A549 (cell line): ENCODE results near the gene CCNYL1. TPM values are rescaled to one million over a fixed set of nuclear protein-coding genes. Genes with fewer than 3 reads are reported as not detected.

Source experiments
- ATAC-seq, 2 experiments: fragments of 200-7000 bp in 1 of 2; fragments of >200 bp in 1 of 2; cut with Nextera tagmentation in 1 of 2; cut with Tn5 transposase in 1 of 2; 3 replicates each; pipeline versions ENCODE4 v1.8.0 to v1.9.1; 2018 to 2020; ENCODE audit warnings: mild to moderate bottlenecking in 1 of 2, moderate library complexity in 1 of 2
- CTCF ChIA-PET: fragments of 300-600 bp; sonication (Branson Sonifier 250); formaldehyde crosslinking; extraction: SDS; loops from one replicate; lab custom pipeline; 2021; ENCODE audit warnings: antibody characterized with exemption, inconsistent platforms; lab: Yijun Ruan, JAX
- POLR2A ChIA-PET: fragments of 350-600 bp; formaldehyde crosslinking; extraction: SDS; loops from one replicate; lab custom pipeline; 2021; ENCODE audit warnings: antibody characterized with exemption, inconsistent platforms; lab: Yijun Ruan, JAX
- DNase-seq, 2 experiments: peaks; one replicate each; pipeline versions ENCODE4 v3.0.0 to v3.0.0-alpha.2; 2011 to 2016; ENCODE audit warnings: low read depth in 1 of 2, low spot score in 1 of 2
- FAIRE-seq: peaks from 2 replicates; lab custom pipeline; 2011; peaks lifted over from hg19 to GRCh38; lab: Jason Lieb, UNC
- H3K27ac ChIP-seq, 2 experiments: fragments of >200 bp; sonication (Bioruptor Twin); formaldehyde crosslinking; 3 replicates each; pipeline ENCODE4 v1.5.1; 2016 to 2017
- H3K4me1 ChIP-seq: fragments of >200 bp; sonication (Bioruptor Twin); formaldehyde crosslinking; 3 replicates; pipeline ENCODE4 v1.6.1; 2016
- H3K4me2 ChIP-seq: fragments of >200 bp; sonication (Bioruptor Twin); formaldehyde crosslinking; 3 replicates; pipeline ENCODE4 v1.6.1; 2016
- H3K4me3 ChIP-seq: fragments of >200 bp; sonication (Bioruptor Twin); formaldehyde crosslinking; 3 replicates; pipeline ENCODE4 v1.5.1; 2016
- H3K9me3 ChIP-seq: fragments of >200 bp; sonication (Bioruptor Twin); formaldehyde crosslinking; 3 replicates; pipeline ENCODE4 v1.6.1; 2016
- BHLHE40 ChIP-seq: IDR thresholded peaks from 2 replicates; pipeline ENCODE4 v1.6.1; 2012; ENCODE audit warnings: low read depth, low read length, inconsistent platforms
- CBX2 ChIP-seq: fragments of 200-600 bp; sonication (generic); IDR thresholded peaks from 2 replicates; pipeline ENCODE4 v1.6.1; 2016; ENCODE audit warnings: low read depth, mild to moderate bottlenecking, borderline replicate concordance
- CBX8 ChIP-seq: fragments of 200-600 bp; sonication (generic); IDR thresholded peaks from 2 replicates; pipeline ENCODE4 v1.6.1; 2016
- CHD2 ChIP-seq: fragments of 150-350 bp; IDR thresholded peaks from 2 replicates; pipeline ENCODE4 v1.6.1; 2014; ENCODE audit warnings: low read length; ENCODE audit not compliant: partially characterized antibody
- EHMT2 ChIP-seq: fragments of 200-600 bp; sonication (generic); IDR thresholded peaks from 2 replicates; pipeline ENCODE4 v1.6.1; 2016; ENCODE audit warnings: antibody characterized with exemption, low read depth, mild to moderate bottlenecking, moderate library complexity
- EP300 ChIP-seq, 2 experiments: fragments of >200 bp; sonication (Bioruptor Twin); formaldehyde crosslinking; IDR thresholded peaks; 2 replicates in 1 of 2; 3 replicates in 1 of 2; pipeline ENCODE4 v1.6.1; 2016 to 2017
- ESRRA ChIP-seq: fragments of 150-350 bp; IDR thresholded peaks from 2 replicates; pipeline ENCODE4 v1.6.1; 2014; ENCODE audit warnings: mild to moderate bottlenecking, low read length, borderline replicate concordance
- FOSB ChIP-seq: fragments of 250-450 bp; sonication (Bioruptor Pico); IDR thresholded peaks from 2 replicates; pipeline ENCODE4 v1.5.0; 2020; ENCODE audit warnings: mild to moderate bottlenecking, moderate library complexity
- FOSL2 ChIP-seq, 2 experiments: fragments of 450-650 bp in 1 of 2; fragments of >200 bp in 1 of 2; sonication (Bioruptor Twin) in 1 of 2; formaldehyde crosslinking; IDR thresholded peaks; 2 replicates each; pipeline versions ENCODE4 v1.5.0 to v1.6.1; 2016 to 2020; ENCODE audit warnings: mild to moderate bottlenecking in 1 of 2, moderate library complexity in 1 of 2
- FOXS1 ChIP-seq: fragments of 250-450 bp; sonication (Bioruptor Pico); IDR thresholded peaks from 2 replicates; pipeline ENCODE4 v1.5.0; 2020; ENCODE audit warnings: mild to moderate bottlenecking, moderate library complexity
- HEYL ChIP-seq: fragments of 250-450 bp; sonication (Bioruptor Pico); IDR thresholded peaks from 2 replicates; pipeline ENCODE4 v1.8.0; 2021; ENCODE audit warnings: mild to moderate bottlenecking, moderate library complexity
- HOXB5 ChIP-seq: fragments of 250-450 bp; sonication (Bioruptor Pico); IDR thresholded peaks from 2 replicates; pipeline ENCODE4 v1.5.0; 2020; ENCODE audit warnings: mild to moderate bottlenecking, moderate library complexity
- JUN ChIP-seq, 2 experiments: fragments of >200 bp; sonication (Bioruptor Twin); formaldehyde crosslinking; IDR thresholded peaks; 2 replicates in 1 of 2; 3 replicates in 1 of 2; pipeline ENCODE4 v1.6.1; 2016 to 2017
- KDM1A ChIP-seq: fragments of 200-600 bp; sonication (generic); IDR thresholded peaks from 2 replicates; pipeline ENCODE4 v1.6.1; 2016; ENCODE audit warnings: low read depth, mild to moderate bottlenecking
- KDM5A ChIP-seq: fragments of 200-600 bp; sonication (generic); IDR thresholded peaks from 2 replicates; pipeline ENCODE4 v1.6.1; 2016; ENCODE audit warnings: antibody characterized with exemption, mild to moderate bottlenecking
- MAFK ChIP-seq: fragments of 450-650 bp; IDR thresholded peaks from 2 replicates; pipeline ENCODE4 v1.6.1; 2014; ENCODE audit not compliant: partially characterized antibody
- MAZ ChIP-seq: fragments of 150-350 bp; IDR thresholded peaks from 2 replicates; pipeline ENCODE4 v1.6.1; 2014; ENCODE audit warnings: antibody characterized with exemption, low read depth, low read length, borderline replicate concordance
- MYC ChIP-seq: IDR thresholded peaks from 2 replicates; pipeline ENCODE4 v1.6.1; 2012; ENCODE audit warnings: mild to moderate bottlenecking, inconsistent platforms, low read length, improper control_type of control experiment, borderline replicate concordance
- NFE2L2 ChIP-seq: fragments of 150-350 bp; conservative IDR thresholded peaks from 2 replicates; pipeline ENCODE4 v1.6.1; 2014; ENCODE audit warnings: low read length
- NPAS2 ChIP-seq: fragments of 250-450 bp; sonication (Bioruptor Pico); IDR thresholded peaks from 2 replicates; pipeline ENCODE4 v1.8.0; 2022; ENCODE audit warnings: mild to moderate bottlenecking, moderate library complexity, borderline replicate concordance
- PHF8 ChIP-seq: fragments of 200-600 bp; sonication (generic); IDR thresholded peaks from 2 replicates; pipeline ENCODE4 v1.6.1; 2016; ENCODE audit warnings: low read depth, mild to moderate bottlenecking, antibody characterized with exemption, moderate library complexity, borderline replicate concordance
- POLR2A ChIP-seq: IDR thresholded peaks from 2 replicates; pipeline ENCODE4 v1.6.1; 2012; ENCODE audit warnings: mild to moderate bottlenecking, low read length
- RAD21 ChIP-seq, 2 experiments: fragments of >200 bp in 1 of 2; sonication (Bioruptor Twin) in 1 of 2; formaldehyde crosslinking in 1 of 2; IDR thresholded peaks in 1 of 2; conservative IDR thresholded peaks in 1 of 2; 2 replicates in 1 of 2; 3 replicates in 1 of 2; pipeline ENCODE4 v1.6.1; 2012 to 2018; ENCODE audit warnings: inconsistent platforms in 1 of 2
- RARB ChIP-seq: fragments of 250-450 bp; sonication (Bioruptor Pico); IDR thresholded peaks from 2 replicates; pipeline ENCODE4 v1.8.0; 2021; ENCODE audit warnings: mild to moderate bottlenecking, moderate library complexity
- RCOR1 ChIP-seq: fragments of 150-350 bp; IDR thresholded peaks from 2 replicates; pipeline ENCODE4 v1.6.1; 2014; ENCODE audit warnings: antibody characterized with exemption, low read length, low read depth
- SREBF2 ChIP-seq: fragments of 450-650 bp; IDR thresholded peaks from 2 replicates; pipeline ENCODE4 v1.6.1; 2014; ENCODE audit warnings: mild to moderate bottlenecking, moderate library complexity
- ZNF302 ChIP-seq: fragments of 250-450 bp; sonication (Bioruptor Pico); IDR thresholded peaks from 2 replicates; pipeline ENCODE4 v1.9.0; 2021; ENCODE audit warnings: inconsistent platforms, mild to moderate bottlenecking, moderate library complexity
- ZSCAN20 ChIP-seq: fragments of 250-450 bp; sonication (Bioruptor Pico); IDR thresholded peaks from 2 replicates; pipeline ENCODE4 v1.8.0; 2022; ENCODE audit warnings: mild to moderate bottlenecking, moderate library complexity
- WGBS: methylation state at CpG from one replicate; pipeline ENCODE4 v1.1.6; 2017; ENCODE audit errors: missing lambda C conversion rate; 5-methylcytosine and 5-hydroxymethylcytosine counted together
- polyA minus RNA-seq: library from RNA; depleted of rRNA, polyadenylated mRNA; stranded (reverse); fragments of >200 nt; gene quantifications from 2 replicates; pipeline ENCODE4 v1.2.3, GENCODE V29; 2011; rRNA and poly(A)+ RNA removed
- polyA plus RNA-seq, 4 experiments: library from polyadenylated mRNA; depleted of rRNA in 3 of 4; stranded (reverse); fragments of >200 nt; fragmentation: RNase III in 1 of 4; extraction: RNeasy Plus Mini Kit Qiagen cat#74134 plus additional on column Dnase treatment in 1 of 4; gene quantifications; 2 replicates in 3 of 4; 3 replicates in 1 of 4; pipeline ENCODE4 v1.2.3, GENCODE V29; 2011 to 2017
- TF ChIP-seq, protein P1 (sequence below): IDR thresholded peaks from 2 replicates; pipeline ENCODE4 v1.6.1; 2012
- TF ChIP-seq, protein P2 (sequence below): fragments of 150-350 bp; IDR thresholded peaks from 2 replicates; pipeline ENCODE4 v1.6.1; 2014; ENCODE audit warnings: low read depth, mild to moderate bottlenecking, low read length
- TF ChIP-seq, protein P3 (sequence below): fragments of >200 bp; sonication (Bioruptor Twin); formaldehyde crosslinking; IDR thresholded peaks from 2 replicates; pipeline ENCODE4 v1.6.1; 2016
- TF ChIP-seq, protein P4 (sequence below): fragments of >200 bp; sonication (Bioruptor Twin); formaldehyde crosslinking; IDR thresholded peaks from 3 replicates; pipeline ENCODE4 v1.6.1; 2016
- TF ChIP-seq, protein P5 (sequence below): IDR thresholded peaks from 2 replicates; pipeline ENCODE4 v1.6.1; 2012; ENCODE audit warnings: low read depth, borderline replicate concordance
- TF ChIP-seq, protein P6 (sequence below): fragments of 450-650 bp; IDR thresholded peaks from 2 replicates; pipeline ENCODE4 v1.6.1; 2014; ENCODE audit warnings: antibody characterized with exemption

Gene CCNYL1
- polyA plus RNA-seq (2011; rRNA removed) (31.6 and 38.7 TPM in 2 replicates), polyA plus RNA-seq (2017; fragmentation: RNase III; extraction: RNeasy Plus Mini Kit Qiagen cat#74134 plus additional on column Dnase treatment) (16.9 to 20.8 TPM (median 17.7 TPM) in 3 replicates), polyA minus RNA-seq (9.6 and 11.0 TPM in 2 replicates)
- polyA plus RNA-seq (2012; cell fraction: cytosol; rRNA removed), result 13.0 and 14.8 TPM in 2 replicates
- polyA plus RNA-seq (2012; cell fraction: nucleus; rRNA removed), result 9.4 and 12.8 TPM in 2 replicates

DNA sequence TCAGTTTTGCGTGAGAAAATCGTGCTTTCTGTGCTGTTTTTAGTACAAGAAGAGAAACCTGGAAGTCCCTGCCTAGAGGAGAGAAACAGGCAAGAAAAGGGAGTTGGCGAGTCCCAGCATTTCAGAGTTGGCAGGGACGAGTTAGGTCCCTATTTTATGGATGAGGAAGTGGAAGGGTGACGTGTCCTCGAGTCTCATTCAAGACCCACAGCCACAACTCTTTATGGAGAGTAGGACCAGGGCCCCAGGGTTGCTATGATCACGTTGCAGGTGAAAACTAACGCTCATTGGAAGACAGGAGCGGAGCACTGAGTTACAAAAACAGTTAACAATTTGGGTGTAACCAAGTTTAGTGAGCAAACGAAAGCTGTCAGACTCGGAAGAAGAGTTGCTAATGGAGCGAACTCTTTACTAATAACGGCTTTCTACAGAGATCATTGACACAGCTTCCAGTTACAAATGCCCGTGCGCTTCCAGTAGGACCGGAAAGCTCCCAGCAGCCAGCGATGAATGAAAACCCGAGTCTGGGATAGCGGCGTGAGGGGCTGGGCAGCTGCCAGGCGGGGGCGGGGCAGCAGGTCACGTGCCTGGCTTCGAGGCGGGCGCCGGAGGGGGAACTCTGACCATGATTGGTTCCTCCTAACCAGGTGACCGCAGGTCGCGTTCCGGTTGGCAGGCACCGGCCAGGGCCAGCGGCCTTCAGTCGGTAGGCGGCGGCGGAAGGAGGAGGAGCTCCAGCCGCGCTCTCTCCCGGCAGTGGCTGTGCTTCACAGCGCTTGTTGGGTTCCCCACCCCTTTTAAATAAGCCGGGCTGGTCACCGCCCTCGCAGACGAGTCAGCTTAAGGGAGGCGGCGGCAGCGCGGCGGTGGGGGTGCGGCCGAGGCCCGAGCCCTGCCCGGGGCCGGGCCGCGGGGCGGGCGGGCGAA is at the start of gene CCNYL1:
Gene CCNYL1 (plus strand): TSS at position 827 of the 927 bp plus-strand sequence. CDS start 257 bp downstream, outside the sequence.
- peak; percentile 96 to 98 for ATAC-seq
- FAIRE-seq, result no peak
- 4% methylated on average over 24 of the region's 60 CpGs for WGBS
- DNase-seq, result peak; percentile 99
- H3K4me2 ChIP-seq, result peak within 1 kb of the TSS; percentile 86
- no peaks in the 10 kb centered on the region for H3K9me3 ChIP-seq
- ChIA-PET POLR2A (interaction anchor here (0.7 to 2.3 kb wide), 20 partner anchors 10 to 182 kb away, joined by 3 to 49 read pairs (median 6); partner anchors contain the start of genes CREB1 and METTL21A), CTCF (interaction anchor here (1.0 to 7.5 kb wide), 5 partner anchors 17 to 361 kb away, joined by 3 to 66 read pairs (median 6); partner anchors contain the start of gene METTL21A)
- peak within 1 kb of the TSS; percentile 84 to 94 for H3K27ac ChIP-seq
- peak within 1 kb of the TSS; percentile 85 for H3K4me3 ChIP-seq
- peaks cover 31% of the 10 kb centered on the region for H3K4me1 ChIP-seq
- TF ChIP-seq, protein P1, sequence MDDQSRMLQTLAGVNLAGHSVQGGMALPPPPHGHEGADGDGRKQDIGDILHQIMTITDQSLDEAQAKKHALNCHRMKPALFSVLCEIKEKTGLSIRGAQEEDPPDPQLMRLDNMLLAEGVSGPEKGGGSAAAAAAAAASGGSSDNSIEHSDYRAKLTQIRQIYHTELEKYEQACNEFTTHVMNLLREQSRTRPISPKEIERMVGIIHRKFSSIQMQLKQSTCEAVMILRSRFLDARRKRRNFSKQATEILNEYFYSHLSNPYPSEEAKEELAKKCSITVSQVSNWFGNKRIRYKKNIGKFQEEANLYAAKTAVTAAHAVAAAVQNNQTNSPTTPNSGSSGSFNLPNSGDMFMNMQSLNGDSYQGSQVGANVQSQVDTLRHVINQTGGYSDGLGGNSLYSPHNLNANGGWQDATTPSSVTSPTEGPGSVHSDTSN, result no peak
- TF ChIP-seq, protein P2, sequence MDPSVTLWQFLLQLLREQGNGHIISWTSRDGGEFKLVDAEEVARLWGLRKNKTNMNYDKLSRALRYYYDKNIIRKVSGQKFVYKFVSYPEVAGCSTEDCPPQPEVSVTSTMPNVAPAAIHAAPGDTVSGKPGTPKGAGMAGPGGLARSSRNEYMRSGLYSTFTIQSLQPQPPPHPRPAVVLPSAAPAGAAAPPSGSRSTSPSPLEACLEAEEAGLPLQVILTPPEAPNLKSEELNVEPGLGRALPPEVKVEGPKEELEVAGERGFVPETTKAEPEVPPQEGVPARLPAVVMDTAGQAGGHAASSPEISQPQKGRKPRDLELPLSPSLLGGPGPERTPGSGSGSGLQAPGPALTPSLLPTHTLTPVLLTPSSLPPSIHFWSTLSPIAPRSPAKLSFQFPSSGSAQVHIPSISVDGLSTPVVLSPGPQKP, result no peak
- TF ChIP-seq, protein P3, sequence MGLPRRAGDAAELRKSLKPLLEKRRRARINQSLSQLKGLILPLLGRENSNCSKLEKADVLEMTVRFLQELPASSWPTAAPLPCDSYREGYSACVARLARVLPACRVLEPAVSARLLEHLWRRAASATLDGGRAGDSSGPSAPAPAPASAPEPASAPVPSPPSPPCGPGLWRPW, result no peak
- TF ChIP-seq MAZ, result no peak
- no peak for TF ChIP-seq ZSCAN20 (CRISPR knock-in tag)
- TF ChIP-seq EP300 (IDR thresholded peaks at IDR 0.05), result no peak
- TF ChIP-seq HEYL (CRISPR knock-in tag), result no peak
- TF ChIP-seq, protein P4, sequence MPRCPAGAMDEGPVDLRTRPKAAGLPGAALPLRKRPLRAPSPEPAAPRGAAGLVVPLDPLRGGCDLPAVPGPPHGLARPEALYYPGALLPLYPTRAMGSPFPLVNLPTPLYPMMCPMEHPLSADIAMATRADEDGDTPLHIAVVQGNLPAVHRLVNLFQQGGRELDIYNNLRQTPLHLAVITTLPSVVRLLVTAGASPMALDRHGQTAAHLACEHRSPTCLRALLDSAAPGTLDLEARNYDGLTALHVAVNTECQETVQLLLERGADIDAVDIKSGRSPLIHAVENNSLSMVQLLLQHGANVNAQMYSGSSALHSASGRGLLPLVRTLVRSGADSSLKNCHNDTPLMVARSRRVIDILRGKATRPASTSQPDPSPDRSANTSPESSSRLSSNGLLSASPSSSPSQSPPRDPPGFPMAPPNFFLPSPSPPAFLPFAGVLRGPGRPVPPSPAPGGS, result peak; percentile 92
- no peak for TF ChIP-seq RARB
- TF ChIP-seq MAFK, result no peak
- TF ChIP-seq NPAS2 (CRISPR knock-in tag), result no peak
- TF ChIP-seq EHMT2, result no peak
- TF ChIP-seq MYC, result no peak
- no peak for TF ChIP-seq FOSB
- TF ChIP-seq NFE2L2, result no peak
- no peak for TF ChIP-seq ZNF302 (CRISPR knock-in tag)
- TF ChIP-seq SREBF2, result no peak
- TF ChIP-seq, protein P5, sequence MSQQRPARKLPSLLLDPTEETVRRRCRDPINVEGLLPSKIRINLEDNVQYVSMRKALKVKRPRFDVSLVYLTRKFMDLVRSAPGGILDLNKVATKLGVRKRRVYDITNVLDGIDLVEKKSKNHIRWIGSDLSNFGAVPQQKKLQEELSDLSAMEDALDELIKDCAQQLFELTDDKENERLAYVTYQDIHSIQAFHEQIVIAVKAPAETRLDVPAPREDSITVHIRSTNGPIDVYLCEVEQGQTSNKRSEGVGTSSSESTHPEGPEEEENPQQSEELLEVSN, result no peak
- TF ChIP-seq BHLHE40, result peak; percentile 80
- TF ChIP-seq, protein P6, sequence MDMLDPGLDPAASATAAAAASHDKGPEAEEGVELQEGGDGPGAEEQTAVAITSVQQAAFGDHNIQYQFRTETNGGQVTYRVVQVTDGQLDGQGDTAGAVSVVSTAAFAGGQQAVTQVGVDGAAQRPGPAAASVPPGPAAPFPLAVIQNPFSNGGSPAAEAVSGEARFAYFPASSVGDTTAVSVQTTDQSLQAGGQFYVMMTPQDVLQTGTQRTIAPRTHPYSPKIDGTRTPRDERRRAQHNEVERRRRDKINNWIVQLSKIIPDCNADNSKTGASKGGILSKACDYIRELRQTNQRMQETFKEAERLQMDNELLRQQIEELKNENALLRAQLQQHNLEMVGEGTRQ, result peak; percentile 99
- no peak for TF ChIP-seq KDM1A
- peak; percentile 51; the same call in 1 of the 2 replicates for TF ChIP-seq PHF8
- peak; percentile 61 to 76; a peak in 4 of 5 replicates for TF ChIP-seq JUN (IDR thresholded peaks at IDR 0.05)
- TF ChIP-seq FOXS1 (CRISPR knock-in tag), result no peak
- peak in 1 of 2 experiments; percentile 4; a peak in 1 of 5 replicates for TF ChIP-seq RAD21 (conservative IDR thresholded peaks at IDR 0.05 in 1 of 2, IDR thresholded peaks at IDR 0.05 in 1 of 2)
- TF ChIP-seq CHD2, result no peak
- no peak for TF ChIP-seq ESRRA
- TF ChIP-seq KDM5A, result no peak
- TF ChIP-seq FOSL2 (IDR thresholded peaks at IDR 0.05), result no peak
- no peak for TF ChIP-seq FOSL2 (CRISPR knock-in tag; IDR thresholded peaks at IDR 0.05)
- TF ChIP-seq POLR2A, result peak; percentile 41; the same call in 1 of the 2 replicates
- TF ChIP-seq CBX8, result no peak
- TF ChIP-seq HOXB5, result no peak
- no peak for TF ChIP-seq RCOR1
- TF ChIP-seq CBX2, result no peak
